H9 (cell line): ENCODE results near the gene CCNQ. TPM values are rescaled to one million over a fixed set of nuclear protein-coding genes. Genes with fewer than 3 reads are reported as not detected.

ENCODE experiments used
- DNase-seq: peaks from one replicate; pipeline ENCODE4 v3.0.0-alpha.2; 2017
- H2AFZ ChIP-seq: one replicate; pipeline ENCODE4 v1.6.1; 2013; ENCODE audit warnings: mild to moderate bottlenecking, low read length, control low read depth, moderate library complexity
- H2AK5ac ChIP-seq: 2 replicates; pipeline ENCODE4 v1.6.1; 2013; ENCODE audit warnings: low read length, control low read depth, mixed read lengths; ENCODE audit not compliant: insufficient read length
- H2BK120ac ChIP-seq: one replicate; pipeline ENCODE4 v1.6.1; 2013; ENCODE audit warnings: low read depth, mild to moderate bottlenecking, low read length, control low read depth, inconsistent platforms; ENCODE audit not compliant: poor library complexity, severe bottlenecking
- H2BK12ac ChIP-seq: 2 replicates; pipeline ENCODE4 v1.6.1; 2013; ENCODE audit warnings: low read length, control low read depth, mixed read lengths, low read depth; ENCODE audit not compliant: insufficient read length
- H2BK15ac ChIP-seq: 2 replicates; pipeline ENCODE4 v1.6.1; 2013; ENCODE audit warnings: low read depth, low read length, control low read depth
- H2BK20ac ChIP-seq: one replicate; pipeline ENCODE4 v1.6.1; 2013; ENCODE audit warnings: low read depth, mild to moderate bottlenecking, low read length, control low read depth, inconsistent platforms; ENCODE audit not compliant: poor library complexity, severe bottlenecking
- H2BK5ac ChIP-seq: 2 replicates; pipeline ENCODE4 v1.6.1; 2013; ENCODE audit warnings: low read length, control low read depth, mixed read lengths; ENCODE audit not compliant: insufficient read length
- H3K14ac ChIP-seq: 2 replicates; pipeline ENCODE4 v1.6.1; 2013; ENCODE audit warnings: low read length, control low read depth; ENCODE audit not compliant: insufficient read depth
- H3K18ac ChIP-seq: 2 replicates; pipeline ENCODE4 v1.6.1; 2013; ENCODE audit warnings: low read depth, mild to moderate bottlenecking, mixed read lengths, low read length, control low read depth; ENCODE audit not compliant: insufficient read length
- H3K23ac ChIP-seq: 2 replicates; pipeline ENCODE4 v1.6.1; 2013; ENCODE audit warnings: low read length, control low read depth, mixed read lengths, low read depth; ENCODE audit not compliant: insufficient read length
- H3K23me2 ChIP-seq: 2 replicates; pipeline ENCODE4 v1.6.1; 2013; ENCODE audit warnings: low read depth, mild to moderate bottlenecking, mixed read lengths, low read length, control low read depth; ENCODE audit not compliant: insufficient read length, poor library complexity, severe bottlenecking
- H3K27ac ChIP-seq: 2 replicates; pipeline ENCODE4 v1.5.1; 2013; ENCODE audit warnings: low read length, control low read depth, mixed read lengths, low read depth; ENCODE audit not compliant: insufficient read length
- H3K27me3 ChIP-seq: 2 replicates; pipeline ENCODE4 v1.6.1; 2013; ENCODE audit warnings: low read length, control low read depth, inconsistent platforms; ENCODE audit not compliant: insufficient read depth
- H3K4ac ChIP-seq: 2 replicates; pipeline ENCODE4 v1.6.1; 2013; ENCODE audit warnings: low read depth, mild to moderate bottlenecking, control low read depth, inconsistent platforms, low read length, moderate library complexity
- H3K4me1 ChIP-seq: 2 replicates; pipeline ENCODE4 v1.6.1; 2013; ENCODE audit warnings: low read length, control low read depth, inconsistent platforms; ENCODE audit not compliant: insufficient read depth
- H3K4me2 ChIP-seq: 2 replicates; pipeline ENCODE4 v1.6.1; 2013; ENCODE audit warnings: low read length, control low read depth, mixed read lengths; ENCODE audit not compliant: insufficient read length, insufficient read depth
- H3K56ac ChIP-seq: 2 replicates; pipeline ENCODE4 v1.6.1; 2013; ENCODE audit warnings: low read depth, mild to moderate bottlenecking, mixed read lengths, low read length, control low read depth; ENCODE audit not compliant: insufficient read length
- H3K79me1 ChIP-seq: 2 replicates; pipeline ENCODE4 v1.6.1; 2013; ENCODE audit warnings: low read depth, mild to moderate bottlenecking, moderate library complexity, low read length, control low read depth, inconsistent platforms; ENCODE audit not compliant: insufficient read depth, poor library complexity, severe bottlenecking
- H3K79me2 ChIP-seq: 2 replicates; pipeline ENCODE4 v1.6.1; 2013; ENCODE audit warnings: low read length, control low read depth, inconsistent platforms; ENCODE audit not compliant: insufficient read depth
- H3K9ac ChIP-seq: 2 replicates; pipeline ENCODE4 v1.6.1; 2013; ENCODE audit warnings: low read length, control low read depth, mixed read lengths; ENCODE audit not compliant: insufficient read length; ENCODE audit errors: extremely low read depth
- H3K9me3 ChIP-seq: one replicate; pipeline ENCODE4 v1.6.1; 2013; ENCODE audit warnings: low read depth, low read length, inconsistent platforms; ENCODE audit not compliant: control insufficient read depth
- H3T11ph ChIP-seq: one replicate; pipeline ENCODE4 v1.6.1; 2013; ENCODE audit warnings: mild to moderate bottlenecking, low read length, control low read depth, inconsistent platforms
- H4K20me1 ChIP-seq: one replicate; pipeline ENCODE4 v1.6.1; 2013; ENCODE audit not compliant: control insufficient read depth, insufficient read length, insufficient read depth
- H4K5ac ChIP-seq: 2 replicates; pipeline ENCODE4 v1.6.1; 2013; ENCODE audit warnings: low read depth, mild to moderate bottlenecking, mixed read lengths, low read length, control low read depth; ENCODE audit not compliant: insufficient read length
- H4K8ac ChIP-seq: replicated peaks from 2 replicates; pipeline ENCODE4 v1.6.1; 2013; ENCODE audit warnings: low read length, control low read depth, mixed read lengths, low read depth; ENCODE audit not compliant: insufficient read length
- H4K91ac ChIP-seq: 2 replicates; pipeline ENCODE4 v1.6.1; 2013; ENCODE audit warnings: low read depth, mild to moderate bottlenecking, moderate library complexity, mixed read lengths, low read length, control low read depth; ENCODE audit not compliant: insufficient read length
- H3K27ac Mint-ChIP-seq, 3 experiments: 2 replicates in 2 of 3; 3 replicates in 1 of 3; pipeline ENCODE4 v1.8.0; 2020 to 2021; ENCODE audit warnings: mixed read lengths in 3 of 3, mild to moderate bottlenecking in 1 of 3, moderate library complexity in 1 of 3
- H3K27me3 Mint-ChIP-seq: 2 replicates; pipeline ENCODE4 v1.8.0; 2021; ENCODE audit warnings: low read depth, mild to moderate bottlenecking, moderate library complexity, mixed read lengths
- H3K36me3 Mint-ChIP-seq, 3 experiments: 2 replicates in 2 of 3; 3 replicates in 1 of 3; pipeline ENCODE4 v1.8.0; 2020 to 2021; ENCODE audit warnings: low read depth in 3 of 3, mixed read lengths in 3 of 3; ENCODE audit not compliant: insufficient read depth in 1 of 3
- H3K4me1 Mint-ChIP-seq, 2 experiments: 2 replicates each; pipeline ENCODE4 v1.8.0; 2020; ENCODE audit warnings: mixed read lengths in 2 of 2
- H3K4me3 Mint-ChIP-seq, 2 experiments: 2 replicates in 1 of 2; 3 replicates in 1 of 2; pipeline ENCODE4 v1.8.0; 2020 to 2021; ENCODE audit warnings: mild to moderate bottlenecking in 2 of 2, mixed read lengths in 2 of 2, moderate library complexity in 1 of 2
- H3K9me3 Mint-ChIP-seq, 2 experiments: 2 replicates in 1 of 2; 3 replicates in 1 of 2; pipeline ENCODE4 v1.8.0; 2020; ENCODE audit warnings: mild to moderate bottlenecking in 2 of 2, mixed read lengths in 2 of 2, moderate library complexity in 1 of 2
- WGBS: extraction: QIAGEN DNeasy Blood & Tissue Kit; methylation state at CpG from one replicate; pipeline ENCODE4 v1.1.7; 2013; ENCODE audit warnings: missing lambda C conversion rate, low lambda C conversion rate, mixed read lengths; ENCODE audit not compliant: insufficient read length; ENCODE audit errors: extremely low coverage; 5-methylcytosine and 5-hydroxymethylcytosine counted together
- total RNA-seq: library from RNA; stranded (reverse); gene quantifications from 2 replicates; pipeline ENCODE4 v1.2.1, GENCODE V29; 2021
- TF ChIP-seq, protein P1 (sequence below): fragments of 200-600 bp; sonication (generic); conservative IDR thresholded peaks from 3 replicates; pipeline ENCODE4 v1.8.0; 2021; ENCODE audit warnings: antibody characterized with exemption, mild to moderate bottlenecking

CCNQ gene
- total RNA-seq, 1 experiment from 2014 or later = 18.4 TPM

DNA sequence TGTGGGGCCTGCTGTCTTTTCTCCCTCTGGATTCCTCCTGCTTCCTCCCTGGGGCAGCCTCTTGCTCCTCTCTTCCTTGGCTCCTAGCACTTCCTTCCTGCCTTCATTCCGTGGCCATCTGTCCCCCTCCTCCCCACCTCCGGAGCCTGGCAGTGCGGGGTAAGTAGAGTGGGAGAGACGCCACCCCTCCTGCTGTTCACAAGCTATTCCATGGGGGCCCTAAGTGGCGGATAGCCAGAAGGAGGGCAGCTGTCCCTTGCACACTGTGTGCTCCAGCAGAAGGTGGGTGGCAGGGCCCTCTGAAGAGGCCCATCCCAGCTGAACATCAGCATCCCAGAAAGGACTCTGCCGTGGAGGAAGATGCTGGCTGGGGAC lies 27.4 kb downstream of the CCNQ start:
- Histone ChIP-seq H3K18ac (no peak overlapping the region), H4K20me1 (no peaks in the 10 kb centered on the region), H3K23ac (no peak overlapping the region), H2BK12ac (no peak overlapping the region), H3K23me2 (no peaks in the 10 kb centered on the region), H3K79me2 (no peaks in the 10 kb centered on the region), H3K9me3 (peaks cover 40% of the 10 kb centered on the region), H2BK120ac (no peak overlapping the region), H2BK20ac (no peak overlapping the region), H4K8ac (no peak overlapping the region), H3K14ac (no peak overlapping the region), H3K4me2 (no peak overlapping the region), H4K91ac (no peak overlapping the region), H3K4ac (no peak overlapping the region), H2AFZ (no peak overlapping the region), H4K5ac (no peak overlapping the region), H3K79me1 (no peaks in the 10 kb centered on the region), H2BK5ac (no peak overlapping the region), H2AK5ac (no peak overlapping the region), H3T11ph (no peak overlapping the region), H2BK15ac (no peak overlapping the region), H3K9ac (no peak overlapping the region), H3K27ac (no peak overlapping the region), H3K27me3 (no peaks in the 10 kb centered on the region), H3K4me1 (no peaks in the 10 kb centered on the region), H3K56ac (no peak overlapping the region)
- H3K4me3 Mint-ChIP-seq = no peak overlapping the region
- H3K27ac Mint-ChIP-seq = no peak overlapping the region
- H3K9me3 Mint-ChIP-seq = peaks cover 73 to 75% of the 10 kb centered on the region in 2 experiments
- TF ChIP-seq, protein P1, sequence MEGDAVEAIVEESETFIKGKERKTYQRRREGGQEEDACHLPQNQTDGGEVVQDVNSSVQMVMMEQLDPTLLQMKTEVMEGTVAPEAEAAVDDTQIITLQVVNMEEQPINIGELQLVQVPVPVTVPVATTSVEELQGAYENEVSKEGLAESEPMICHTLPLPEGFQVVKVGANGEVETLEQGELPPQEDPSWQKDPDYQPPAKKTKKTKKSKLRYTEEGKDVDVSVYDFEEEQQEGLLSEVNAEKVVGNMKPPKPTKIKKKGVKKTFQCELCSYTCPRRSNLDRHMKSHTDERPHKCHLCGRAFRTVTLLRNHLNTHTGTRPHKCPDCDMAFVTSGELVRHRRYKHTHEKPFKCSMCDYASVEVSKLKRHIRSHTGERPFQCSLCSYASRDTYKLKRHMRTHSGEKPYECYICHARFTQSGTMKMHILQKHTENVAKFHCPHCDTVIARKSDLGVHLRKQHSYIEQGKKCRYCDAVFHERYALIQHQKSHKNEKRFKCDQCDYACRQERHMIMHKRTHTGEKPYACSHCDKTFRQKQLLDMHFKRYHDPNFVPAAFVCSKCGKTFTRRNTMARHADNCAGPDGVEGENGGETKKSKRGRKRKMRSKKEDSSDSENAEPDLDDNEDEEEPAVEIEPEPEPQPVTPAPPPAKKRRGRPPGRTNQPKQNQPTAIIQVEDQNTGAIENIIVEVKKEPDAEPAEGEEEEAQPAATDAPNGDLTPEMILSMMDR = no peak
- H3K4me1 Mint-ChIP-seq = peaks cover 10 to 17% of the 10 kb centered on the region in 2 experiments
- H3K27me3 Mint-ChIP-seq = peaks cover 7% of the 10 kb centered on the region
- WGBS = no CpG with 5 or more reads among the region's 6 CpGs
- no peak for DNase-seq
- peaks cover 0 to 3% (median 0%) of the 10 kb centered on the region in 3 experiments; a peak in 4 of 7 replicates for H3K36me3 Mint-ChIP-seq
